Thyroid gland (tissue), 4 donors: ENCODE data around the gene CCNE1.

Experiments
- CTCF ChIP-seq, 6 experiments: fragments of 200-600 bp in 3 of 6; fragments of 450-650 bp in 3 of 6; sonication (generic) in 3 of 6; IDR thresholded peaks; one replicate each; pipeline ENCODE4 v1.5.1; 2016 to 2019; ENCODE audit warnings: antibody characterized with exemption in 6 of 6, mild to moderate bottlenecking in 2 of 6, inconsistent platforms in 1 of 6, moderate library complexity in 1 of 6
- POLR2A ChIP-seq, 2 donors: fragments of 450-650 bp; IDR thresholded peaks; one replicate each; pipeline ENCODE4 v1.6.1; 2017; ENCODE audit warnings: antibody characterized with exemption in 2 of 2, mild to moderate bottlenecking in 2 of 2, moderate library complexity in 1 of 2

GRCh38 chr19:29815231-29815630, 3.4 kb downstream of the CCNE1 start:
- TF ChIP-seq CTCF (IDR thresholded peaks at IDR 0.05): no peak
- no peak for TF ChIP-seq POLR2A (IDR thresholded peaks at IDR 0.05)
